DMS79 (cell line): ENCODE data around the gene TBL1X.
"Not testable (repeated sequence)": the region's sequence is repeated elsewhere in the genome, so short reads cannot be mapped to it uniquely, and the experiment has no call there.

ENCODE experiments used
- DNase-seq: peaks from one replicate; lab custom pipeline; 2025; lab: John Stamatoyannopoulos, UW

TBL1X gene

GRCh38 chrX:9464435-9465371 lies at the start of gene TBL1X:
Gene TBL1X (plus strand): TSS chrX:9465058. CDS start chrX:9653587, 188,529 bp downstream.
- no peak for DNase-seq

DNA sequence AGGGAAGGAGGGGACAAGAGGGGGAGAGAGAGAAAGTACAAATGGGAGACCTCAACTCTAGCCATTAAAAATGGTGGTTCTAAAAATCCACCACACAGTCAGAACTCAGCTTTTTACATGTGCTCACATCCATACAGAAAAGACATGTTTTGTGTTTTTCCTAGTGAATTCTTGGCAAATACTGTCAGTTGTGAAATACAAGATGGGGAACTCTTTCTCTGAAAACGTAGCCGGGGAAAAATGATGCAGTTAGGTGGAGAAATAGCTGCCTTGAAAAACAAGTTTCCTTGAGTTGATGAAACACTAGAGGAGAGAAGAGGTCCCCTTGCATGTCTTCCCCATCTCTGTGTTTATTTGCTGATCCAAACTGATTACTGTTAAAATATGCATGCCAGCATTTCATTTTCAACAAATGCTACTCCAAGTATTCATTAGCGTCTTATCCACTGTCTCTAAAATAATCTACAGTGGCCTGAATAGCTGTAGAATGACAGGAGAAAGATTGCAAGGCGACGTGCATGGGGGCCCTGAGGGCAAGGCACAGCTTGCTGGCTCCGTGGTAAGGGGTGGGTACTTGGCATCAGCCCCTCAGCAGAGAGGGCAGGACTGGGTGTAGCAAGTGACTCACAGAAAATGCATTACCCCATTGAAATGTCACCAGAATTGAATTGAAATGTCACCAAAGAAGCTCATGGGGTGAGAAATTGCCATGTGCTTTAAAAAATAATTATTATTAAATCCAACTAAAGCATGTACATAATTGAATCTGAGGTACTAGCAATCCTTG lies 48.1 kb upstream of the TBL1X start:
- no peak for DNase-seq

DNA sequence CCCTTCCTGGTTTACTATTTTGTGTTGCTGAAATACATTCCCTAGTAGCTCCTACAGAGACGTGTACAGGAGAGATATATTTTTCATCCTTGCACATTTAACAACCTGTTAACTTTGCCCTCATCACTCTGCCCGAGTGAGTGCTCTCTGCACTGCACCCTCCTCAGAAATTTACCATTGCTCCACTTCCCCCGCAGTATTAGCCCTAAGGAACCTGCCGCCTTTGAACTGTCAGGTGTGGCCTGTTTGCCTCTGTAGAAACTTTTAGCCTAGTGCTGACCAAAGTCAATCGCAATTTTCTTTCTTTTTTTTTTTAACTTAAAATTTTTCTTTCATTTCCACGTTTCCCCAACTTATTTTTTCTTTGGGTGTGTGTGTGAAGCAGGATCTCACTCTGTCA lies 46.6 kb upstream of the TBL1X start:
- no peak for DNase-seq

- no peak for DNase-seq
These were observed 44.3 kb upstream of the TBL1X start for GRCh38 chrX:9420275-9421265.

GRCh38 chrX:9429767-9430166 lies 35.1 kb upstream of the TBL1X start:
- peak; percentile 79 for DNase-seq

DNA sequence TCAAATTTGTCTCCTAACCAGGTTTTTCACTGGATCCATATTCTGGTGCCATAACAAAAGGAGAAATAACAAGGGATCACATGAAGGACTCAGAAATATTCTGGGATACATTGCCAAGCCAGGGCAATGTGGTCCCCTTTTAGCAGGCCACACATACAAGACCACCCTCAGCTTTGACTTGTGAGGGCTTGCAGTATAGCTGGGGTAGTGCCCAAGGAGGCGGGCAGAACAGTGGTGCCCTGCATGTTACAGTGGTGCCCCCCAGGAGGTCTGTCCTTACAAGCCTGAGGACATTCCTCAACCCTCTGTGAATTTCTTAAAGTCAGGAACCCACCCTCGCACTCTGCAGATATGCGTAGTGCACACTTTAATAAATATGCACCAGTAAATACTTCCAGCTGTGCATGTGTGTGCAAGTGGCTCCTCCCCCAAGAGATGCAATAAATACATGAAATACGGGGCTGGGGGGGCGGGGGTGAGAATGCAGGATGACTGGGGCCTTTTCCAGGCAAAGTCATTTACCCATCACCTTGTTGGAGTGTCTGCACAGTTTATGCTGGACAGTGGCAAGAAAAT lies 34.4 kb upstream of the TBL1X start:
- DNase-seq = no peak

GRCh38 chrX:9431281-9431680 lies 33.6 kb upstream of the TBL1X start:
- no peak for DNase-seq

DNA sequence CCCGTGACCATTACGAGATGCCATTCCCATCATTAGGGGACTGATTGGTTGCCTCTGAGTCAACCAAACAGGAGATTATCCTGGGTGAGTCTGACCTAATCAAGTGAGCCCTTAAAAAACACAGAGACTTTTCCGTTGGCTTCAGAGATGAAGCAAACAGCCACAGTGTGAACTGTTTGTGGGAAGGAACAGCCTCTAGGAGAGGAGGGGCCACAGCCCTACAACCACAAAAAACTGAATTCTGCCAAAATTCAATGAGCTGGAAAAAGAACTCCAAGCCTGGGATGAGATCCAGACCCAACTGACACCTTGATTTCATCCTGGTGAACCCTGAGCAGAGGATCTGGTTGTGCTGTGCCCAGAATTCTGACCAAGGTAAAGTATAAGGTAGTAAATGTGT lies 31.3 kb upstream of the TBL1X start:
- DNase-seq = no peak

GRCh38 chrX:9434051-9434550 lies 30.8 kb upstream of the TBL1X start:
- DNase-seq = no peak

DNA sequence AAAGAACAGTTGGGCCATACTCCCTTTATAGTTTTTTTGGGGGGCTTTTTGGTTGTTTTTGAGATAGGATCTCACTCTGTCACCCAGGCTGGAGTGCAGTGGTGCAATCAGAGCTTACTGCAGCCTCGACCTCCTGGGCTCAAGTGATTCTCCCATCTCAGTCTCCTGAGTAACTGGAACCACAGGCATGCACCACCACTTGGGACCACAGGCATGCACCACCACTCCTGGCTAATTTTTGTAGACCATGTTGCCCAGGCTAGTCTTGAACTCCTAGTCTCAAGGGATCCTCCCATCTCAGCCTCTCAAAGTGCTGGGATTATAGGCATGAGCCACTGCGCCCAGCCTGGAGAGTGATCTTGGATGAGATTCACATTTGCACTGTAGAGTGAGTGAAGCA lies 29.8 kb upstream of the TBL1X start:
- DNase-seq = not testable (repeated sequence)

DNA sequence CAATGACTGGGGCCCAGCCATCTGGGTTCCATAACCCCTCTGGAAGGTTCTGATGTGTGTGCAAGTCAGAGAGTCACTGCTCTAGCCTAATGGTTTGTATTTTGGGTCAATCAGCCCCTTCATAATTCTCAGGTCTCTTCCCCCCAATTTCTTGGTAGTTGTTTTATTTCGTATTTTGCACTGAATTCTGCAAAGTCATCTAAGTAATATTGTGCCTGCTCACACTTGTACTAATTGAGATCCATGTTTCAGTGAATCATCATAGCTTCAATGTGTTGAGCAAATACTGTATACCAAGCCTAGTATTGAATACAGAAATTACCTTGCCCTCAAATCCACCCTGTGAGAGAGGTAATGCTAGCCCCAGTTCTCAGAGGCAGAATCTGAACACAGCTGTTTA lies 28.0 kb upstream of the TBL1X start:
- no peak for DNase-seq

GRCh38 chrX:9438933-9439494 lies 25.8 kb upstream of the TBL1X start:
- DNase-seq = no peak

DNA sequence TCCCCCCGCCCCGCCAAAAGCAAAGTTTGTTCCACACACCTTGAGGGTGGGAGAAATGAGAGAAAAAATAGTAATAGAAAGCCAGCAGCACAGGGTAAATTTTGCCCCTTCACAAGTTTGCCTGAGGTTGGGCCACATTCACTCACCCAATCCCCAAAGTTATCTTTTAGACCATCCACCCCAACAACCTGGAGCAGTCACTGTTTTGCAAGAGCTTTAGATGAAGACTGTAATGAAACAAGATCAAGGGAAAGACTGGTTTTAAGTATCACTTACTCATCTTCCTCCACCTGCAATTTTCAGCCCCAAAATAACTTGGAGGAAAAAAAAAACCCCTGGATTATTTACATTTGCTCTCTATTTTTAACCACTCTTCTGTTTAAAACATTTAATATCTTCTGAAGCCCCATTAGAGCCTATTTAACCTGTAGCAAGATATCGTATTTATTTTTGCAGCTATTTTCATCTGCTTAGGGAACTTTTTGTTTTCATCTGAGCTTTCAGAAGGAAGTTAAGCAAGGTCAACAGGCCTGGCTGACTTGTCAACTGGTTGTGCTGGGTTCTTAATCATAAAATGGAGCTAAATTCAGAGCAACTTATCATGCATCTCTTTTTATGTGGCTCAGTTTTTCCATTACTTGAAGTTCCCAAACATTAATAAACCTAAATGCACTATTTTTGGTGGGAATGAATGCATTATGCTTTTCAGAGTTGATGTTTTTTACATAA lies 24.6 kb upstream of the TBL1X start:
- DNase-seq = no peak

DNA sequence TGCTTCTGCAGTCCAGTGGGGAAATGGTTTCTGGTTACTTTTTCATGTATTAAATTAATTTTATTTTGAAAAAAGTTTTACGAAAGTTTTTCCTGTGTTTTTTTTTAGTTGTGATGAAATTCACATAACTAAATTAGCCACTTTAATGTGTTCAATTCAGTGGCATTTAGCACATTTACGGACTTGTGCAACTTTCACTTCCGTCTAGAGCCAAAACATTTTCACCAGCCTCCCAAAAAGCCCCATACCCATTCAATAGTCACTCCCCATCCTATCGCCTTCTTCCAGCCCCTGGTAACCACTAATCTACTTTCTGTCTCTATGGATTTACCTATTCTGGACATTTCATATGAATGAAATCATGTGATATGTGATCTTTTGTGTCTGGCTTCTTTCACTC lies 22.8 kb upstream of the TBL1X start:
- DNase-seq = no peak

GRCh38 chrX:9443327-9443726 lies 21.5 kb upstream of the TBL1X start:
- no peak for DNase-seq

DNA sequence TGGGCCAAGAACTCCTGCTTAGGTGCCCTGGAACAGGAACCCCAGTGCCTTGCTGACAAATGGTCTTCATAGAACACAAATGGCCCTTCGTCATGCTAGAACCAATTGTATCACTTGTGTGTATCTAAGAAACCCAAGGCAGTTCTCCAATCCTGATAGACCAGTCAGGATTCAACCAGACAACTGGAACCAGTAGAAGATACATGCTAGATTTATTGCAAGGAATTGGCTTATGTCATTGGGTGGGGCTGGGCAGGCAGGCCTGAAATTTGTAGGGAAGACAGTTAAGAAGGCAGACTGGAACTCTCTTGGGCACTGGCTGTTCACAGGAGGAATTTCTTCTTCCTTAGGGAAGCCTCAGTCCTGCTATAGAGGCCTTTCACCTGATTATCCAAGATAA lies 17.0 kb upstream of the TBL1X start:
- no peak for DNase-seq

DNA sequence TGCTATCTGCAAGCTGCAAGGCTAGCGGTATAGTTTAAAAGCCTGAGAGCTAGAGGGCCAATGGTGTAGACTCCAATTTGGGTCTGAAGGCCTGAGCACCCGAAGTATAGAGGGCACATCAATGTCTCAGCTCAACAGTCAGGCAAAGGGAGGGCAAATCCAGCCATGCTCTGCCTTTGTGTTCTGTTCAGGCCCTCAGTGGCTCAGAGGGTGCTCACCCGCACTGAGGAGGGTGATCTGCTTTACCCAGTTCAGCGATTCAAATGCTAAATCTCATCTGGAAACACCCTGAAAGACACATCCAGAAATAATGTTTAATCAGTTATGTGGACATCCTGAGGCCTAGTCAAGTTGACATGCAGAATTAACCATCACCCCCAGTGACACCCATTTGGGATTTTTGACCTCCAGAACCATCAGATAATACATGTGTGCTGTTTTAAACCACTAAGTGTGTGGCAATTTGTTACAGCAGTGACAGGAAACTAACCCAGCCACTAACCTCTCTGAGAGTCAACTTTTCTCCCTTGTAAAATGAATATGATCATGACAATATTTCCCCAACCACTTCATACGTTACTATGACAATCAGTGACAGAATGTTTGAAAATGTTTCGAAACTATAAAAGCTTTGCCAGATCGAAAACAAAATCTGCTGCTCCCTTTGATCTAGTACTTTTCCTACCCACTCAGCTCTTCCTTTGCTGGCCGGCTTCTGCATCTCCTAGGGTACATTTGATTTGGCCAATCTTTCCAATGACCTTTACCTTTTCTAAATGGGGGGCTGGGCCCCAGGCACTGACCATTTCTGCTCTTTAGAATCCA lies 8.4 kb upstream of the TBL1X start:
- no peak for DNase-seq

DNA sequence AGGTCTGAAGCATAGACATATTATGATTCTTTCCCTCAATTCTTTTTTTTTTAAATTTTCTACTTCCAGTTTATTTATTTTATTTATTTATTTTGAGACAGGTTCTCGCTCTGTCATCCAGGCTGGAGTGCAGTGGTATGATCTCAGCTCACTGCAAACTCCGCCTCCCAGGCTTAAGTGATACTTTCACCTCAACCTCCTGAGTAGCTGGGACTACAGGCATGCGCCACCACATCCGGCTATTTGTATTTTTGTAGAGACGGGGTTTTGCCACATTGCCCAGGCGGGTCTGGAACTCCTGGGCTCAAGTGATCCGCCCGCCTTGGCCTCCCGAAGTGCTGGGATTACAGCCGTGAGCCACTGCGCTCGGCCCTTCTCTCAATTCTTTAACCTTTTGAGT lies 6.8 kb upstream of the TBL1X start:
- not testable (repeated sequence) for DNase-seq

GRCh38 chrX:9458516-9459078 lies 6.3 kb upstream of the TBL1X start:
- no peak for DNase-seq
